Measurements from ENCODE around the gene ZNF554.

Gene ZNF554

GRCh38 chr19:2777952-2778683, 41.5 kb upstream of the ZNF554 start:
- no peak for TF ChIP-seq CTCF (IDR thresholded peaks at IDR 0.05; ENCODE audit: low read depth, low read length)

DNA sequence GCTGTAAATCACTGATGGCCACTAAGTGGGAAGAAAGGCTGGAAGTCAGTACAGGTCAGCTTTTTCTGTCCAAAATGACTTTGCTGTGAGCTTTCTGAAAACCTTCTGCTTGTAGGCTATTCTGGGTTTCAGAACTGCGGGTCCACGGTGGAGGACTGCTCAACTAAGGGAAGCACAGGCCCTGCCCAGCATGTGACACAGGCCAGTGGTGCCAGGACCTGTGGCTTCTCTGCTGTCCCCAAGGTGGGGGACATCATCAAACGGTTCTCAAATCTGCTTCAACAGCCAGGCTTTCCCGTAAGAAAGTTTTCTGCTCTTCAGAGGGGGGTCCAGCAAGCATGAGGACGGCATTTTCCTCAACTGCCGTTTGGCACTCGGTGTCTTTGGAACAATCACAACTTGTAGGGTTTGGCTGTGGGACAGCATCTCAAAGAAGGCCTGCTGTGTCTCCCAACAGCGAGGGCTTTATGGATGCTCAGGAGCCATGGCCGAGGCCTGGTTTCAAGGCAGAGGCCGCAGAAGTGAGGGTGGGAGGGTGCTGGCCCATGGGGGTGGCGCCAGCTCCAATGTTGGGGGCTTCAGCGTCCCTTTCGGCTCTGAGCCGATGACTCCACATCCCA, 40.4 kb upstream of the ZNF554 start:
- no peak for DNase-seq (ENCODE audit: extremely low read depth, low read depth)
- no peak for TF ChIP-seq CTCF (IDR thresholded peaks at IDR 0.05; ENCODE audit: low read depth, low read length)

More at GRCh38 chr19:2777952-2778683, 41.5 kb upstream of the ZNF554 start:
- DNase-seq (ENCODE audit: extremely low read depth, low read depth) = no peak

- no peak for TF ChIP-seq CTCF (IDR thresholded peaks at IDR 0.05; ENCODE audit: low read depth, low read length)
- no peak for DNase-seq (ENCODE audit: extremely low read depth, low read depth)
Observed at GRCh38 chr19:2780284-2780683, 39.4 kb upstream of the ZNF554 start.

DNA sequence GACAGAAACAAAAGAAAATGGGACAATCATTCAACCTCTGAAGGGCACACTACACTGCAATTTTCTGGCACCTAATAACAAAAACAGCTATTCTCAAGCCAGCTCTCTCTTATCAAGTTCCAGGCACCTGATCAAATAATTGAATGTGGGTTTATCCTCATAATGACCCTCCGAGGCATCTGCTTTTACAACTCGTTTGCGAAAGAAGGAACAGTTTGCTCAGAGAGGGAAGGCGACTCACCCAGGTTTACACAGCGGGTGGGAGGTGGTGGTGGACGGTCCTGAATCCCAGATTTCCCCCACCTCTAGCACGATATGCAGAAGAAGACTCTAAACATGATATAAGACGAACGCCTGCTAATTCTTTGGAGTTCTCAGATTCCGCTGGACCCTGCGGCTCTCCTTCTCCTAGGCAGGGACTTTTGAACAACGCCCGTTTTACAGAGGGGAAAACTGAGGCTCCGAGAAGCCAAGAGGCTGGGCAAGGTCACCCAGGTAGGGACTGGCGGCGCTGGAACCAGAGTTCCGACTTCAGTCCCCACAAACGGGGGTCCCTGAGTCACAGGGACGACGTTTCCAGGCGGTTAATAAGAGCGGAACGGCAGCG, 37.2 kb upstream of the ZNF554 start:
- DNase-seq (ENCODE audit: extremely low read depth, low read depth) = no peak
- TF ChIP-seq CTCF (IDR thresholded peaks at IDR 0.05; ENCODE audit: low read depth, low read length) = no peak

- TF ChIP-seq CTCF (IDR thresholded peaks at IDR 0.05; ENCODE audit: low read depth, low read length) = peak; percentile 40
- peak; percentile 97 for DNase-seq (ENCODE audit: extremely low read depth, low read depth)
Observed at GRCh38 chr19:2782936-2783780, 36.5 kb upstream of the ZNF554 start, which contains the start of gene SGTA. SGTA (minus strand) TSS chr19:2783273; CDS start chr19:2769068, 14,205 bp downstream.

DNA sequence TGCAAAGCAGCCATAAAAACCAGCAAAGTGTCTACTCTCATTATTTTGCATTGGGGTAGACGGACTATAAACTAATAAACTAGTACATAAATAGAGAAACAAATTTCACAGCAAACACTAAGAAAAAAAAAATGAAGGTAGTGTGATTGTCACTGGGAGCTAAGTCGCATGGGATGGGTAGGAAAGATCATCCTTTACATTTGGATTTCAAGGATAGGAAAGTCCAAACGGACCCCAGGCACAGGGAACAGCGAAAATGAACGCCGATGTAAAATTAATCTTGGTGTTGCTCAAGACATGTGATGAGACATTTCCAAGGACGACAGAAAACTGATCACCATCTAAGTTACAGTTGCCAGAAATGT, 35.9 kb upstream of the ZNF554 start:
- DNase-seq (ENCODE audit: extremely low read depth, low read depth) = no peak
- no peak for TF ChIP-seq CTCF (IDR thresholded peaks at IDR 0.05; ENCODE audit: low read depth, low read length)
